ENCODE measurements around the gene ATG5.

DNA sequence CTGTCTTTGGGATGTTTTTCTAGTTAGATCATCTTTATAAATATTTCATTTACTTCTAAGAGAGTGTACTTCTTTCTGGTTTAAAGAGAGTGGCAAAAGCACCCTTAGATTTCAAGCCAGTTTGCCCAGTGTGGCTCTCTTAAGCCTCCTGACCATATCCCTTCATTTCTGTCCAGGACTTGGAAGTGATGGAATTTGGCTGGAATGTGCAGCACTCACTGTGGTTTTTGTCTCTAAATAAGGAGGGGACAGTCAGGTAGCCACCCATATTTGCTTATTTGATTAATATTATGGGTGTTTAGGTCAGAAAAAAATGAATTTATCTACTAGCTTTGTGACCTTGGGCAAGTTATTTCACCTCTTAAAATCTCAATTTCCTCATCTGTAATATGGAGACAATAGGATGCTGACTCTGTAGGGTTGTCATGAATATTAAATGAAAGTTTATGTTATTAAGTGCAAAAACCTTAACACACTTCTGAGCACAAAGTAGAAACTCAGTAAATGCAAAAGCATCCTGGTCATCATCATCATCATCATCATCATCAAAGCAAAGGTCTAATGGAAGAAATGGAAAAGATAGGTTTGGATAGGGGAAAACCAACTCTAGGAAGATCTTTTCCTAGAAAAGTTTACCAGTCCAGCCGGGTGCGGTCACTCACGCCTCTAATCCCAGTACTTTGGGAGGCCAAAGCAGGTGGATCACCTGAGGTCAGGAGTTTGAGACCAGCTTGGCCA, 38.0 kb upstream of the ATG5 start:
- no peak for TF ChIP-seq POLR2AphosphoS5 (IDR thresholded peaks at IDR 0.05)
- TF ChIP-seq CTCF (IDR thresholded peaks at IDR 0.05): no peak
- TF ChIP-seq EP300 (IDR thresholded peaks at IDR 0.05): no peak
- no peak for TF ChIP-seq POLR2A (IDR thresholded peaks at IDR 0.05)
